Measurements from ENCODE around the gene ANGPTL3. TPM values are rescaled to one million over a fixed set of nuclear protein-coding genes. Genes with fewer than 3 reads are reported as not detected.

ANGPTL3 gene
- total RNA-seq, 1 donor from 2014 or later, result not detected

DNA sequence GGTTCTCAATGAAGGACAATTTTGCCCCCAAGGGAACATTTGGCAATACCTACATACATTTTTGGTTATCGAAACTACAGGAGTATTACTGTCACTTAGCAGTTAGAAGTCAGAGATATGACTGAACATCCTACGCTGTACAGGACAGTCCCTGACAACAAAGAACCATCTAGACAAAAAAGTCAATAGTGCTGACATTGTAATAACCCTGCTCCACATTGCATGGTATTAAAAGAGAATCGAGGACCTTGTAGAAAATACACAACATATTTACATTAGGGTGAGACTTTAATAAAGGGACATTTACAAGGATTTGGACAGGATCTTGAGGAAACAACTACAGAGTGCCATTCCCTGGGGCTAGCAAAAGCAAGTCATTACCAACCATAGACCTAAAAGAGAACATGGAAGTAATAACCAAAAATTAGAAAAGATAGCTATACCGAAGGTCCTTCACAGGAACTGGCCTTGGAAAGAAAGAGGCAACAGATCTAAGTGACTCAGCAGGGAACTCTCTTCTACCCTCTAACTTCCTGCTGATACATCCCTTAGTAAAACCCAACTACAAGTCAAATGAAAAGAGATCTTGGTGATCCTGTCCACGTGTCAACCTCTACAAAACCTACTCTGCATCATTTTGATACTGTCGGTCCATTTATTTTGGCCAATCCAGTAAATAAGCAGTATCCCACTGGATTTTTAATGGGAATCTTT lies 40.2 kb downstream of the ANGPTL3 start:
- no peak for ATAC-seq

DNA sequence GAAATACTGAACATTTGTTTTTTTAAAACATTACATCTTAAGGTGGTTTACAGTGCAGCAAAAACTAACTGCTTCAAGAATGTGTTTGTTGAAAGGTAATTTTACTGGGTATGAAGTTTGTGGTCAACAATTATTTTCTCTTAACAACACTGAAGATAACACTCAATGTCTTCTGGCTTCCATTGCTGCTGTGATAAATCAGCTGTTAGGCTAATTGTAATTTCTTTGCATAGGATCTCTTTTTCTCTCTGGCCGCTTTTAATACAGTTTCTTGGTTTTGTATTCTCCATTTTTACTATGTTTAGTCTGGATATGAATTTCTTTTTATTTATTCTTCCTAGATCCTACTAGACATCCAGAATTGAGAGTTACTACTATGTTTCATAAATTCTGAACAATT lies 46.0 kb downstream of the ANGPTL3 start:
- no peak for ATAC-seq

DNA sequence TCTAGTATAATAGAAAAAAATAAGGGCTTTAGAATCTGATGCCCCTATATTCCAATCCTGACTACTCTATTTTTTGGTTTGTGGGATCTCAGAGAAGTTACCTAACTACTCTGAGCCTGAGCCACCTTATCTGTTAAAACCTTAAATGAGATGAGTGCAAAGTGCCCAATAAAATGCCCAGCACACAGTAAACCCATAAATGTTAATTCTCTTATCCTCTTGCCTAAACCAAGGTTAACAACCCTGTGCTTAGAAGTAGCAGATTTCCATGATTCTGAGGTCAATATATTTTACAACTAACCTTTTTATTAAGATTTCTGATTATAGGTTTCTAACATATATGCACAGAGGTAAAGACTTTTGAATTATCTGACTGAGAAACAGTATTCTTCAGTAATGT lies 55.1 kb downstream of the ANGPTL3 start:
- no peak for ATAC-seq

DNA sequence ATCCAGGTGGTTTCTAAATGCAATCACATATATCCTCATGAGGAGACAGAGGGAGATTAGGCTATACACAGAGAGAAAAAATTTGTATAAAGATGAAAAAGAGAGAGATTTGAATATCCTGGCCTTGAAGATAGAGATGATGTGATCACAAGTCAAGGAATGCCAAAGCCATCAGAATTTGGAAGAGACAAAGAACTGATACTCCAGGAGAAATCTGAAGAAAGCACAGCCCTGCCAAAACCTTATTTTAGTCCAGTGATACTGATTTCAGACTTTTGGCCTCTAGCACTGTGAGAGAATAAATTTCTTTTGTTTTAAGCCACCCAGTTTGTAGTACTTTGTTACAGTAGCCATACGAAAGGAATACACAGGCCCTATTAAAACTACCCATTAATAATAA lies 57.4 kb downstream of the ANGPTL3 start:
- ATAC-seq, result no peak

Other genes with a start within 250 kb of the ANGPTL3 start
- 20.0 TPM for gene USP1, start 160.5 kb upstream of the ANGPTL3 start, total RNA-seq
- gene DOCK7, start 90.9 kb downstream of the ANGPTL3 start, total RNA-seq, result 15.6 TPM
- 4.5 TPM for gene ATG4C, start 186.6 kb downstream of the ANGPTL3 start, total RNA-seq